ENCODE data around the gene GINS2. TPM values are rescaled to one million over a fixed set of nuclear protein-coding genes. Genes with fewer than 3 reads are reported as not detected.

The GINS2 gene
- total and polyA plus RNA-seq, 2 experiments from 2014 or later = 8.9 to 26.5 TPM

DNA sequence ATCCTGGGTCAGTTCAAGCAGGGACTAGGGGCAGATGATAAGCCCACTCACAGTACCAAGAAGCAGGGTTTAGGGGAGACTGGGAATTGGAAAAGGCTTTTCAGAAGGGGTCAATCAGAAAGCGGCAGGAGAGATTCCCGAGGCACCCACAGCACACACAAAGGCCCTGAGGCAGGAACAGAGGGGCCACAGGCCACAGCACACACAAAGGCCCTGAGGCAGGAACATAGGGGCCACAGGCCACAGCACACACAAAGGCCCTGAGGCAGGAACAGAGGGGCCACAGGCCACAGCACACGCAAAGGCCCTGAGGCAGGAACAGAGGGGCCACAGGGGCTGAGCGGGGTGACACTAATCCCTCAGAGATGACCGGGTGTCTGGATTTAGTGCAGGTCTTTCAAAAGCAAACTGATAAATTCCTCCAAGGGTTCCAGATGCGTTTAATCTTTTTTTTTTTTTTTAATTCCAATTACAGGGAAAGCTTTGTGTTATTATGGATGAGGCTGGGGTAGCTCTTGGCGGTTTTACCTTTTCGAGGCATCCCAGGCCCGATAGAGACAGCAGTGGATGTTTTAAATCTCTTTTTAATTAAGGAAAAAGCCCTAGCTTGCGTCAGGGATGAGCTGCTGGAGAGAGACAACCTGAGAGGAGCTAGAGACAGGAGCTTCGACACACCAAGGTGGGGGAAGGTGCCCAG is 31.0 kb upstream of the GINS2 start:
- H3K27ac ChIP-seq = no peak overlapping the region
- H3K9me3 ChIP-seq (ENCODE audit: low read depth) = no peaks in the 10 kb centered on the region
- TF ChIP-seq CTCF (IDR thresholded peaks at IDR 0.05; ENCODE audit: low read depth, low read length) = no peak
- peaks cover 11% of the 10 kb centered on the region for H3K4me1 ChIP-seq (ENCODE audit: low read depth)
- H3K4me3 ChIP-seq = no peak overlapping the region
- H3K36me3 ChIP-seq = no peaks in the 10 kb centered on the region
- DNase-seq (ENCODE audit: low read depth in 1 of 2, low spot score in 1 of 2) = no peak
- peaks cover 26% of the 10 kb centered on the region for H3K27me3 ChIP-seq

GRCh38 chr16:85718682-85719081 is 29.9 kb upstream of the GINS2 start:
- Histone ChIP-seq H3K27me3 (peaks cover 26% of the 10 kb centered on the region), H3K4me3 (no peak overlapping the region), H3K36me3 (no peaks in the 10 kb centered on the region), H3K27ac (no peak overlapping the region), H3K9me3 (ENCODE audit: low read depth) (no peaks in the 10 kb centered on the region), H3K4me1 (ENCODE audit: low read depth) (peaks cover 11% of the 10 kb centered on the region)
- peak; percentile 58 for TF ChIP-seq CTCF (IDR thresholded peaks at IDR 0.05; ENCODE audit: low read depth, low read length)
- DNase-seq (ENCODE audit: low read depth in 1 of 2, low spot score in 1 of 2) = peak in 1 of 2 donors; percentile 41

GRCh38 chr16:85718153-85718477 is 29.4 kb upstream of the GINS2 start:
- Histone ChIP-seq H3K27ac (no peak overlapping the region), H3K36me3 (no peaks in the 10 kb centered on the region), H3K4me3 (no peak overlapping the region), H3K4me1 (ENCODE audit: low read depth) (peaks cover 11% of the 10 kb centered on the region), H3K27me3 (peaks cover 26% of the 10 kb centered on the region), H3K9me3 (ENCODE audit: low read depth) (no peaks in the 10 kb centered on the region)
- no peak for TF ChIP-seq CTCF (IDR thresholded peaks at IDR 0.05; ENCODE audit: low read depth, low read length)
- no peak for DNase-seq (ENCODE audit: low read depth in 1 of 2, low spot score in 1 of 2)

- Histone ChIP-seq H3K27me3 (peaks cover 26% of the 10 kb centered on the region), H3K4me1 (ENCODE audit: low read depth) (peaks cover 11% of the 10 kb centered on the region), H3K4me3 (no peak overlapping the region), H3K9me3 (ENCODE audit: low read depth) (no peaks in the 10 kb centered on the region), H3K27ac (no peak overlapping the region), H3K36me3 (no peaks in the 10 kb centered on the region)
- peak; percentile 55 for TF ChIP-seq CTCF (IDR thresholded peaks at IDR 0.05; ENCODE audit: low read depth, low read length)
- DNase-seq (ENCODE audit: low read depth in 1 of 2, low spot score in 1 of 2) = peak; percentile 69 to 87
Observed at GRCh38 chr16:85717393-85718152, 28.8 kb upstream of the GINS2 start.

DNA sequence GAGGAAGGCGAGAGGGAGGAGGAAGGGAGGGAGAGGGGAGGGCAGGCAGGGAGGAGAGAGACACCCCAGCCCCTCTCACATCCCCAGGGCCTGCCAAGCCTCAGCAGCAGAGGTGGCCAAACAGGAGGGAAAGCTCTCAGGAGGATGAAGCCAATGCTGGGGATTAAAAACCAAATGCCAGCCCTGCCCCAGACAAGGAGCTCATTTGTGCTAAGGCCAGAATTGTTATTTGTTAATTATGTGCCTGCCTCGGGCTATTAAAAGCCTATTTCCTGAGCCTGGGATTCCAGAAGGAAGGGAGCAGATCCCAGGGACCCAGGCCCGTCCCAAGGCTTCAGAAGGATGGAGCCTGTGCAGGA is 27.9 kb upstream of the GINS2 start:
- H3K4me1 ChIP-seq (ENCODE audit: low read depth) = peaks cover 3% of the 10 kb centered on the region
- no peak for TF ChIP-seq CTCF (IDR thresholded peaks at IDR 0.05; ENCODE audit: low read depth, low read length)
- H3K27ac ChIP-seq = no peak overlapping the region
- no peak overlapping the region for H3K4me3 ChIP-seq
- DNase-seq (ENCODE audit: low read depth in 1 of 2, low spot score in 1 of 2) = no peak
- H3K9me3 ChIP-seq (ENCODE audit: low read depth) = no peaks in the 10 kb centered on the region
- H3K36me3 ChIP-seq = no peaks in the 10 kb centered on the region
- H3K27me3 ChIP-seq = peaks cover 26% of the 10 kb centered on the region

Data from cardiac muscle cell (in vitro differentiated cells and primary cell).